HepG2 (cell line): ENCODE data around the gene TPI1. TPM values are rescaled to one million over a fixed set of nuclear protein-coding genes. Genes with fewer than 3 reads are reported as not detected.

Experiments used
- RARG ChIP-seq: sonication (generic); formaldehyde crosslinking; IDR thresholded peaks from 2 replicates; pipeline ENCODE4 v1.4.0; 2020; ENCODE audit warnings: low read depth, mild to moderate bottlenecking, missing genetic modification reagents
- TBL1XR1 ChIP-seq: fragments of 150-350 bp; IDR thresholded peaks from 2 replicates; pipeline ENCODE4 v1.6.1; 2014; ENCODE audit warnings: borderline replicate concordance, low read length; ENCODE audit not compliant: partially characterized antibody
- TCF7 ChIP-seq: sonication (generic); IDR thresholded peaks from 2 replicates; pipeline ENCODE4 v1.6.1; 2016; ENCODE audit warnings: antibody characterized with exemption, low read depth
- TMF1 ChIP-seq: sonication (generic); formaldehyde crosslinking; IDR thresholded peaks from 2 replicates; pipeline ENCODE4 v1.8.1; 2022; ENCODE audit warnings: low read depth, missing genetic modification reagents
- ZIK1 ChIP-seq: sonication (generic); formaldehyde crosslinking; IDR thresholded peaks from 2 replicates; pipeline ENCODE4 v1.5.0; 2020; ENCODE audit warnings: mild to moderate bottlenecking, low read depth, missing genetic modification reagents, borderline replicate concordance
- ZNF260 ChIP-seq: sonication (generic); formaldehyde crosslinking; IDR thresholded peaks from 2 replicates; pipeline ENCODE4 v1.4.0; 2020; ENCODE audit warnings: missing genetic modification reagents, low read depth, mild to moderate bottlenecking, borderline replicate concordance
- ZNF605 ChIP-seq: sonication (generic); formaldehyde crosslinking; IDR thresholded peaks from 2 replicates; pipeline ENCODE4 v1.8.0; 2022; ENCODE audit warnings: mild to moderate bottlenecking, missing genetic modification reagents
- polyA plus RNA-seq, 8 experiments: library from polyadenylated mRNA; depleted of rRNA in 3 of 8; stranded (reverse) in 7 of 8; unstranded in 1 of 8; fragments of >200 nt; fragmentation: Illumina TruSeq in 4 of 8; extraction: Trizol in 4 of 8; gene quantifications; 2 replicates each; pipeline versions ENCODE4 v1.2.1 to v1.2.3, GENCODE V29; 2011 to 2016; ENCODE audit warnings: low read depth in 4 of 8, missing spikeins in 1 of 8, mixed read lengths in 1 of 8; ENCODE audit not compliant: insufficient read depth in 1 of 8
- total RNA-seq, 5 experiments: library from RNA; depleted of rRNA; stranded (reverse); fragments of >200 nt; fragmentation: Illumina TruSeq; extraction: Trizol; gene quantifications; 2 replicates each; pipeline ENCODE4 v1.2.3, GENCODE V29; 2016; ENCODE audit warnings: low read depth in 1 of 5
- TF ChIP-seq, protein P1 (sequence below): sonication (generic); formaldehyde crosslinking; IDR thresholded peaks from 2 replicates; pipeline ENCODE4 v1.4.0; 2020; ENCODE audit warnings: mild to moderate bottlenecking, missing genetic modification reagents, borderline replicate concordance
- TF ChIP-seq, protein P2 (sequence below): sonication (generic); formaldehyde crosslinking; IDR thresholded peaks from 2 replicates; pipeline ENCODE4 v1.5.0; 2020; ENCODE audit warnings: mild to moderate bottlenecking, missing genetic modification reagents
- TF ChIP-seq, protein P3 (sequence below): IDR thresholded peaks from 2 replicates; pipeline ENCODE4 v1.6.1; 2016; ENCODE audit warnings: low read depth
- TF ChIP-seq, protein P4 (sequence below): sonication (generic); formaldehyde crosslinking; IDR thresholded peaks from 2 replicates; pipeline ENCODE4 v1.4.0; 2020; ENCODE audit warnings: missing genetic modification reagents
- TF ChIP-seq, protein P5 (sequence below): sonication (generic); formaldehyde crosslinking; IDR thresholded peaks from 2 replicates; pipeline ENCODE4 v1.8.1; 2023; ENCODE audit warnings: mild to moderate bottlenecking, missing genetic modification reagents

The TPI1 gene
- total and polyA plus RNA-seq, 2 of the 13 experiments (the other 11 are each of a cell fraction or from before 2014, with no cell fraction given), result 945 to 2,535 TPM

DNA sequence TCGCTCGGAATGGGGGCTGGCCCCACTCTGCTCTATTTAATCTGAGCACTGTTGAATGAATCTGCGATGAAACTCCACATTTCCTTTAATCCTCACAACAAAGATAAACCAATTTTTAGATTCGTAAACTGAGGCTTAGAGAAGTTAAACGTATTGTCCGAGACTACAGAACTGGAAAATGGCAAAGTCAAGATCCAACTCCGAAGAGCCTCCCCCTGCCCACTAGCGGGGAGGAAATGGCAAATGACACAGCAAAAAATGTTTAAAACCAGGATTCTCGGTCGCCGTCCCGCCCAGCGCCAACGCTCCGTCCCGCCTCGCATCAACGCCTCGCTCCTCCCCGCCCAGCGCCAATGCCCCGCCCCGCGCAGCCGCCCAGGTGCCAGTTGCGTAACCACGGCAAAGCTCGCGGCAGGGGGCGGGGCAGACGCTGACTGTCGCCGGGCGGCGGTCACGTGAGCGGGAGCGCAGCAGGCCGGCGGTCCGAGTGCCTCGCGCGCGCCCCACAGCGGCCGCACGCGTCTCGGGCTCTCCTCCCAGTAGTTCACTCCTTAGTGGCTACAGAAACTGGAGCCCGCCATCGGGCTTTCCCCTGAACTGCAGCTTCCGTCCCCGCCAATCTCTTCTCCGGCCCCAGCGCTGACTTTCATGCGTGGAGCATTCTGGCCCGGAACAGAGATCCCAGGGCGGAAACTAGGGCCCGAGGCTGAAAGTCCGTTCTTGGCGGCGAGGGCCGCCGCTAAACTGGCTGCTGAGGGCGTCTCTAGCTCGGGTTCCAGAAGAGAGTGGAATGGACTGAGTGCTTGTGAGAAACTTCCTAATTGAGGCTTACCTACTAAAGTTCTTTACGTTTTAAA lies 23.7 kb downstream of the TPI1 start (continued):
- TF ChIP-seq, protein P1, sequence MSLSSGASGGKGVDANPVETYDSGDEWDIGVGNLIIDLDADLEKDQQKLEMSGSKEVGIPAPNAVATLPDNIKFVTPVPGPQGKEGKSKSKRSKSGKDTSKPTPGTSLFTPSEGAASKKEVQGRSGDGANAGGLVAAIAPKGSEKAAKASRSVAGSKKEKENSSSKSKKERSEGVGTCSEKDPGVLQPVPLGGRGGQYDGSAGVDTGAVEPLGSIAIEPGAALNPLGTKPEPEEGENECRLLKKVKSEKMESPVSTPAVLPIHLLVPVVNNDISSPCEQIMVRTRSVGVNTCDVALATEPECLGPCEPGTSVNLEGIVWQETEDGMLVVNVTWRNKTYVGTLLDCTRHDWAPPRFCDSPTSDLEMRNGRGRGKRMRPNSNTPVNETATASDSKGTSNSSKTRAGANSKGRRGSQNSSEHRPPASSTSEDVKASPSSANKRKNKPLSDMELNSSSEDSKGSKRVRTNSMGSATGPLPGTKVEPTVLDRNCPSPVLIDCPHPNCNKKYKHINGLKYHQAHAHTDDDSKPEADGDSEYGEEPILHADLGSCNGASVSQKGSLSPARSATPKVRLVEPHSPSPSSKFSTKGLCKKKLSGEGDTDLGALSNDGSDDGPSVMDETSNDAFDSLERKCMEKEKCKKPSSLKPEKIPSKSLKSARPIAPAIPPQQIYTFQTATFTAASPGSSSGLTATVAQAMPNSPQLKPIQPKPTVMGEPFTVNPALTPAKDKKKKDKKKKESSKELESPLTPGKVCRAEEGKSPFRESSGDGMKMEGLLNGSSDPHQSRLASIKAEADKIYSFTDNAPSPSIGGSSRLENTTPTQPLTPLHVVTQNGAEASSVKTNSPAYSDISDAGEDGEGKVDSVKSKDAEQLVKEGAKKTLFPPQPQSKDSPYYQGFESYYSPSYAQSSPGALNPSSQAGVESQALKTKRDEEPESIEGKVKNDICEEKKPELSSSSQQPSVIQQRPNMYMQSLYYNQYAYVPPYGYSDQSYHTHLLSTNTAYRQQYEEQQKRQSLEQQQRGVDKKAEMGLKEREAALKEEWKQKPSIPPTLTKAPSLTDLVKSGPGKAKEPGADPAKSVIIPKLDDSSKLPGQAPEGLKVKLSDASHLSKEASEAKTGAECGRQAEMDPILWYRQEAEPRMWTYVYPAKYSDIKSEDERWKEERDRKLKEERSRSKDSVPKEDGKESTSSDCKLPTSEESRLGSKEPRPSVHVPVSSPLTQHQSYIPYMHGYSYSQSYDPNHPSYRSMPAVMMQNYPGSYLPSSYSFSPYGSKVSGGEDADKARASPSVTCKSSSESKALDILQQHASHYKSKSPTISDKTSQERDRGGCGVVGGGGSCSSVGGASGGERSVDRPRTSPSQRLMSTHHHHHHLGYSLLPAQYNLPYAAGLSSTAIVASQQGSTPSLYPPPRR (CRISPR knock-in tag), result peak; percentile 63; the same call in 1 of the 2 replicates
- peak; percentile 88 for TF ChIP-seq ZNF605
- TF ChIP-seq TBL1XR1, result no peak
- TF ChIP-seq, protein P2, sequence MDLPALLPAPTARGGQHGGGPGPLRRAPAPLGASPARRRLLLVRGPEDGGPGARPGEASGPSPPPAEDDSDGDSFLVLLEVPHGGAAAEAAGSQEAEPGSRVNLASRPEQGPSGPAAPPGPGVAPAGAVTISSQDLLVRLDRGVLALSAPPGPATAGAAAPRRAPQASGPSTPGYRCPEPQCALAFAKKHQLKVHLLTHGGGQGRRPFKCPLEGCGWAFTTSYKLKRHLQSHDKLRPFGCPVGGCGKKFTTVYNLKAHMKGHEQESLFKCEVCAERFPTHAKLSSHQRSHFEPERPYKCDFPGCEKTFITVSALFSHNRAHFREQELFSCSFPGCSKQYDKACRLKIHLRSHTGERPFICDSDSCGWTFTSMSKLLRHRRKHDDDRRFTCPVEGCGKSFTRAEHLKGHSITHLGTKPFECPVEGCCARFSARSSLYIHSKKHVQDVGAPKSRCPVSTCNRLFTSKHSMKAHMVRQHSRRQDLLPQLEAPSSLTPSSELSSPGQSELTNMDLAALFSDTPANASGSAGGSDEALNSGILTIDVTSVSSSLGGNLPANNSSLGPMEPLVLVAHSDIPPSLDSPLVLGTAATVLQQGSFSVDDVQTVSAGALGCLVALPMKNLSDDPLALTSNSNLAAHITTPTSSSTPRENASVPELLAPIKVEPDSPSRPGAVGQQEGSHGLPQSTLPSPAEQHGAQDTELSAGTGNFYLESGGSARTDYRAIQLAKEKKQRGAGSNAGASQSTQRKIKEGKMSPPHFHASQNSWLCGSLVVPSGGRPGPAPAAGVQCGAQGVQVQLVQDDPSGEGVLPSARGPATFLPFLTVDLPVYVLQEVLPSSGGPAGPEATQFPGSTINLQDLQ, result no peak
- TF ChIP-seq, protein P3, sequence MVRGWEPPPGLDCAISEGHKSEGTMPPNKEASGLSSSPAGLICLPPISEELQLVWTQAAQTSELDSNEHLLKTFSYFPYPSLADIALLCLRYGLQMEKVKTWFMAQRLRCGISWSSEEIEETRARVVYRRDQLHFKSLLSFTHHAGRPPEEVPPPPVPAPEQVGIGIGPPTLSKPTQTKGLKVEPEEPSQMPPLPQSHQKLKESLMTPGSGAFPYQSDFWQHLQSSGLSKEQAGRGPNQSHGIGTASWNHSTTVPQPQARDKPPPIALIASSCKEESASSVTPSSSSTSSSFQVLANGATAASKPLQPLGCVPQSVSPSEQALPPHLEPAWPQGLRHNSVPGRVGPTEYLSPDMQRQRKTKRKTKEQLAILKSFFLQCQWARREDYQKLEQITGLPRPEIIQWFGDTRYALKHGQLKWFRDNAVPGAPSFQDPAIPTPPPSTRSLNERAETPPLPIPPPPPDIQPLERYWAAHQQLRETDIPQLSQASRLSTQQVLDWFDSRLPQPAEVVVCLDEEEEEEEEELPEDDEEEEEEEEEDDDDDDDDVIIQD (CRISPR knock-in tag), result 0 out of 2 replicates have a peak, but pooled peaks have one; percentile 13
- TF ChIP-seq, protein P4, sequence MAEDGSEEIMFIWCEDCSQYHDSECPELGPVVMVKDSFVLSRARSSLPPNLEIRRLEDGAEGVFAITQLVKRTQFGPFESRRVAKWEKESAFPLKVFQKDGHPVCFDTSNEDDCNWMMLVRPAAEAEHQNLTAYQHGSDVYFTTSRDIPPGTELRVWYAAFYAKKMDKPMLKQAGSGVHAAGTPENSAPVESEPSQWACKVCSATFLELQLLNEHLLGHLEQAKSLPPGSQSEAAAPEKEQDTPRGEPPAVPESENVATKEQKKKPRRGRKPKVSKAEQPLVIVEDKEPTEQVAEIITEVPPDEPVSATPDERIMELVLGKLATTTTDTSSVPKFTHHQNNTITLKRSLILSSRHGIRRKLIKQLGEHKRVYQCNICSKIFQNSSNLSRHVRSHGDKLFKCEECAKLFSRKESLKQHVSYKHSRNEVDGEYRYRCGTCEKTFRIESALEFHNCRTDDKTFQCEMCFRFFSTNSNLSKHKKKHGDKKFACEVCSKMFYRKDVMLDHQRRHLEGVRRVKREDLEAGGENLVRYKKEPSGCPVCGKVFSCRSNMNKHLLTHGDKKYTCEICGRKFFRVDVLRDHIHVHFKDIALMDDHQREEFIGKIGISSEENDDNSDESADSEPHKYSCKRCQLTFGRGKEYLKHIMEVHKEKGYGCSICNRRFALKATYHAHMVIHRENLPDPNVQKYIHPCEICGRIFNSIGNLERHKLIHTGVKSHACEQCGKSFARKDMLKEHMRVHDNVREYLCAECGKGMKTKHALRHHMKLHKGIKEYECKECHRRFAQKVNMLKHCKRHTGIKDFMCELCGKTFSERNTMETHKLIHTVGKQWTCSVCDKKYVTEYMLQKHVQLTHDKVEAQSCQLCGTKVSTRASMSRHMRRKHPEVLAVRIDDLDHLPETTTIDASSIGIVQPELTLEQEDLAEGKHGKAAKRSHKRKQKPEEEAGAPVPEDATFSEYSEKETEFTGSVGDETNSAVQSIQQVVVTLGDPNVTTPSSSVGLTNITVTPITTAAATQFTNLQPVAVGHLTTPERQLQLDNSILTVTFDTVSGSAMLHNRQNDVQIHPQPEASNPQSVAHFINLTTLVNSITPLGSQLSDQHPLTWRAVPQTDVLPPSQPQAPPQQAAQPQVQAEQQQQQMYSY, result peak; percentile 78; the same call in 1 of the 2 replicates
- no peak for TF ChIP-seq RARG (CRISPR knock-in tag)
- no peak for TF ChIP-seq TMF1 (CRISPR knock-in tag)
- no peak for TF ChIP-seq ZNF260 (CRISPR knock-in tag)
- TF ChIP-seq ZIK1 (CRISPR knock-in tag), result peak; percentile 73; the same call in 1 of the 2 replicates
- no peak for TF ChIP-seq TCF7
- TF ChIP-seq, protein P5, sequence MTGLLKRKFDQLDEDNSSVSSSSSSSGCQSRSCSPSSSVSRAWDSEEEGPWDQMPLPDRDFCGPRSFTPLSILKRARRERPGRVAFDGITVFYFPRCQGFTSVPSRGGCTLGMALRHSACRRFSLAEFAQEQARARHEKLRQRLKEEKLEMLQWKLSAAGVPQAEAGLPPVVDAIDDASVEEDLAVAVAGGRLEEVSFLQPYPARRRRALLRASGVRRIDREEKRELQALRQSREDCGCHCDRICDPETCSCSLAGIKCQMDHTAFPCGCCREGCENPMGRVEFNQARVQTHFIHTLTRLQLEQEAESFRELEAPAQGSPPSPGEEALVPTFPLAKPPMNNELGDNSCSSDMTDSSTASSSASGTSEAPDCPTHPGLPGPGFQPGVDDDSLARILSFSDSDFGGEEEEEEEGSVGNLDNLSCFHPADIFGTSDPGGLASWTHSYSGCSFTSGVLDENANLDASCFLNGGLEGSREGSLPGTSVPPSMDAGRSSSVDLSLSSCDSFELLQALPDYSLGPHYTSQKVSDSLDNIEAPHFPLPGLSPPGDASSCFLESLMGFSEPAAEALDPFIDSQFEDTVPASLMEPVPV, result peak; percentile 69; the same call in 1 of the 2 replicates
